HG02642 (cell line): ENCODE results near the gene SERPINA4.
"Not testable (repeated sequence)": the region's sequence is repeated elsewhere in the genome, so short reads cannot be mapped to it uniquely, and the experiment has no call there.

Experiments used
- ATAC-seq: cut with Tn5 transposase; IDR thresholded peaks from one replicate; pipeline ENCODE4 v1.9.1; 2021; ENCODE audit warnings: mild to moderate bottlenecking; ENCODE audit not compliant: unreplicated experiment, poor library complexity

The SERPINA4 gene

DNA sequence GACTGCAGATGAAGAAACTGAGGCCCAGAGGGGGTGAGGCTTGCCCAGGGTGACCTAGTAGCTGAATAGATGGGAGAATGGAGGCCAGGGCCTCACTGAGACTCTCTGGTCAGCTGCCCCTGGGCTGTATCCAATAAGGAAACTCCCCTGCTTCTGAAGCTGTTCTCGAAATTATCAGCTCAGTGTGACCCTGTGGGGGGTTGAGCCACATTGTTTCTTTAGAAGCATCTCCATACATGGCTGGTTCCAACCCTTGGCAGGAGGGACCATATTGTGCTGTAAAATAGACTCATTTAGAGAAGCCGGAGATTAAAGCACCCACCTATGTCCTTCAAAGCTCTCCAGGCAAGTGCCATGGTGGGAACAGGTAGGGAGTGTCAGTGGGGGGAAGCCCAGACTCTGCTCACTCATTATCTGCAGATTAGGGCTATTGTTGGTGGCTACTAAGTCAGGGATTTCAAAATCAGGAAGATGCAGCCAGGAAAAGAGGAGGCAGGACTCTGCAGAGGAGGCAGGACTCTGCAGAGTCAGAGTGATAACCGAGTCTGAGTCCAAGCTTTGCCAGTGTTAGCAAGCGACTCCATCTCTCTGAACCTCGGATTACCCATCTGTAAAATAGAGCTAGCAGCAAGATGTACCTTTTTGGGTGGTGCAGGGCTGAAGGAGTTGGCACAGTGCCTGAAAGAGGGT lies 23.5 kb downstream of the SERPINA4 start:
- no peak for ATAC-seq

DNA sequence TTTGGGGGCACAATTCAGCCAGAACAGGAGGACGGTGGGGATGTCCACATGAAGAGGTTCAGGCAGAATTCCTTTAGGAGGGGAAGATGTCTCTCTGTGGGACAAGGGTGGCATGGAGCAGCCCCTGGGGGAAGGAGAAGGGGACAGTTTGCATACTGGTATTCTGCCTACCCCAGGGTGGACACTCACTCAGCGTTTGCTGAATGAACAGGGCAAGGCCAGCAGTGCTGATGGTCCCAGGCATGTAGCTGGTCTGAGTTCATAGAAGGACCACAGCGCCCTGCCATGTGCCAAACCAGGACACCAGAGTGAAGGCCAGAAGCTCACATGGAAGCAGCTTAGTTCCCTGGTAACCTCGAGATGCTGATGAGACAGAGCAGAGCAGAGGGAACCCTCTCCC lies 25.4 kb downstream of the SERPINA4 start:
- no peak for ATAC-seq

DNA sequence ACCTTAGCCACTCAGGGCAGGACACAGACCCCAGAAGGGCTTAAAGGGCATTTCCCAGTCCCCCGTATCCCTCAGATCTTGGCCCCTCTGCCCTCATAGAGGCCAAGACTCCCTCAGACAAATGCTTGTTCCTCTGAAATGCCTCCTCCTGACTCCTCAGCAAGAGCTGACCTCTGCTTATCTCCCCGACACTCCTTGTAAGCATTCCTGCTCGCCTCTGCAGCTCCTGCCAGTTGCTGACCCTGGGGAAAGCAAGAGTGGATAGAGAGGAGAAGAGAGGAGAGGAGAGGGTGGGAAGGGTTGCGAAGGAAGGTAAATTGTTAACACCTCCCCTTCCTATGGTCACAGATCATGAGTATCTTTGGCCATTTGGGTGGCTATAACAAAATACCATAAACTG lies 27.1 kb downstream of the SERPINA4 start:
- no peak for ATAC-seq

GRCh38 chr14:94591073-94591472 lies 29.8 kb downstream of the SERPINA4 start:
- ATAC-seq = no peak

- ATAC-seq = no peak
These were observed 30.6 kb downstream of the SERPINA4 start for GRCh38 chr14:94591871-94592270.

DNA sequence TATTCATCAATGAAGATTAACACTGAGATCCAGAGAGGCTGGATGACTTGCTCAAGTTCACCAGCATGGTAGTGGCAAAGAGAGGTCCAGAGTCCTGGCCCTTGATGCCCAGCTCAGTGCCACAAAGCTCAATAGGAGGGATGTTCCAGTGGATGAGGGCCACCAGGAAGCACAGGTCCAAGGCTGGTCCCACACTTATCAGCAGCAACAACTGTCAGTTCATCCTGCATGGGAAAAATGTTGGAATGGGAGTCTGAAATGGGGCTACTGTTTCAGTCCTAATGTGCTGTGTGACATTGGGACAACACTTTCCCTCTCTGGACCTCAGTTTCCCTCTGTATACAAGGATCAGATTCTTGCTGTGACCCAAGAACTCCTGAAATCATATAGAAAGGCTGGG lies 31.2 kb downstream of the SERPINA4 start:
- no peak for ATAC-seq

DNA sequence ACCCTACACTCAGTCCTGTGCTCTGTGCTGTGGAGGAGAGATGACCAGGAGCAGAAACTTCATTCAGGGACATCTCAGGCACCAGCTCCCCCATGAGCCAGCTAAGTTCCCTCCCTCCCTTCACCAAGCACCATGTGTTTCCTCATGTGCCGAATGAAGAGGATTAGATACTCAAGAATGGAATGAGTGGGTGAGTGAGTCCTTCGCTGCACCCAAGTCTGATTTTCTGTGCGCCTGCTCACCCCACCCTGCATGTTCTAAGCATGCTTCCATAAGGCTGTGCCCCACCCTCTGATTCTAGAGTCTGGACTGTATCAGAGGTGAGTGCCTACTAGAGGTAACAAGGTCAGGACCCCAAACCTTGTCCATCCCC lies 32.1 kb downstream of the SERPINA4 start:
- ATAC-seq = no peak

DNA sequence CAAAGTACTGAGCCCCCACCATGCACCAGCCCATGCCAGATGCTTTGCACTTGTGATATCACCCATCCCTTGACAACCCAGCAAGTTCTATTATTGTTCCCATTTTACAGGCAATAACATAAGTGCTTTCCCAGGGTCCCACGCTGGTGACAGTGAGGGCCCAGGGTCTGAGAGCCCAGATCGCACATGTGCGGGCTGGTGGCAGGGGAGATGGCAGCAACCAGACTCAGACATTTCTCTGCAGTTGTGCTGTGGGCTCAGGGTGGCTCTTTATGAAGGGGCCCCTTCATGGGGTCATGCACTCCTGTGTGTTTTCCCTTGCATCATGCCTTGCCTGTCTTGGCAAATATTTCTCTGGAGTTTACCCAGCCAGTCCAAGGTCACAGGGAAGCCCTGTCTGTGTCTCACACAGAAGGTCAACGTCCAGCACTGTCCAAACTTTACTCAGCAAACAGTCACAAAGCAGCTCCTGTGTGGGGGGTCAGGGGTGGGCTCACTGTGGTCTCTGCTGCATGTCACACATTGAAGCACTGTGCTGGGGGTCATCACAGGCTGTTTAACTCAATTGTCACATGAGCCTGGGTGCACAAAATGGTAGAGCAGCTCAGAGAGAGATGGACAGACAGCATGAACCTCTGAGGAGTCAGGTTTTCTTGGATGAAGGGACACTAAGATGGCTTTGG lies 32.6 kb downstream of the SERPINA4 start:
- no peak for ATAC-seq

GRCh38 chr14:94594441-94594840 lies 33.2 kb downstream of the SERPINA4 start:
- ATAC-seq = no peak

DNA sequence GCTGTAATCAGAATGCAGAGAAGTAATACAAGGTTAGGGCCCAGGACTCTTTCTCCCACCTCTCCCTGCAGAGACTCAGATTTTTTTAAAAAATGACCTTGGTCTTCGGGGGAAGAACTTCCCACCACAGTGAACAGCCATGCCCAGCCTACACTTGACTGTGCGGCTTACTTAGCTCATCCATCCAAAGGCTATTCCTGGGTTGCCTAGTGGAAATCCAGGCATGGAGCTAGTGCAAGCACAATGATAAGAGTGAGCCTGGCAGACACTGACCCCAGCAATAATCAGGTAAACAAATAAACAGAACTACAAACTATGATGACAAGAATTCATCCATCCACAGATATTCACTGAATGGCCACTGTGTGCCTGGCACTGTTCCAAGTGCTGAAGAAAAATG lies 34.7 kb downstream of the SERPINA4 start:
- no peak for ATAC-seq

GRCh38 chr14:94596361-94596760 lies 35.1 kb downstream of the SERPINA4 start:
- ATAC-seq = no peak

DNA sequence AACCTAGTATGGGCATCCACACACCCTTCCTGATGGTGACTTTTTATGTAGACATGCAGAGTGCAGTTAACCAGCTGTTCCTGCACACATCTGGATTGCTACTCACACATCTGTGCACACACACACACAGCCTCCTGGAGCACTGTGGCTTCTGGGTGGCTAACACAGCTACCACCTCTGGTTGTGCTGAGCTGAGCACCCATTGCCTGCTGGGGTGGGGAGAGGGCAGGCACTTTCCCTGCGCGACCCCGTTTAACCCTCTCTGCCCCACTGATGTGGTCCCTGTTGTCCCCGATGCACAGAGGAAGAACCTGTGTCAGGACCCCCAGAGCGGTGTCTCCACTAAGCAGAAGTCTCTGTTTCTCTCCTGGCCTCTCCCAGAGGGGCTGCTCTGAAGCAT lies 36.5 kb downstream of the SERPINA4 start:
- no peak for ATAC-seq

DNA sequence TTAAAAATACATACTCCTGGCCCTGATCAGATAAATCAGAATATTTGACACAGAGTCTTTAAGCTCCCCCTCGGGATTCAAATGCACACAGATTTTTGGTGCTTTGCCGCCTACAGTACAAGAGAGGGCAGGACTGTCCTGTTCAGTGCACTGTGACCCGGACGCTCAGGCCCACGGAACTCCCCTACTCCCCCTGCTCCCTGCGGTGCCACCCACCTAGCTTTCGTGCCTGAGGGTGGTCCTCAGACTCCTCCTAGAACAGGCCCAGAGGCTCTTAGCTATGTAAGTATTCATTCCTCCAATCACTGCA lies 37.2 kb downstream of the SERPINA4 start:
- ATAC-seq = no peak

DNA sequence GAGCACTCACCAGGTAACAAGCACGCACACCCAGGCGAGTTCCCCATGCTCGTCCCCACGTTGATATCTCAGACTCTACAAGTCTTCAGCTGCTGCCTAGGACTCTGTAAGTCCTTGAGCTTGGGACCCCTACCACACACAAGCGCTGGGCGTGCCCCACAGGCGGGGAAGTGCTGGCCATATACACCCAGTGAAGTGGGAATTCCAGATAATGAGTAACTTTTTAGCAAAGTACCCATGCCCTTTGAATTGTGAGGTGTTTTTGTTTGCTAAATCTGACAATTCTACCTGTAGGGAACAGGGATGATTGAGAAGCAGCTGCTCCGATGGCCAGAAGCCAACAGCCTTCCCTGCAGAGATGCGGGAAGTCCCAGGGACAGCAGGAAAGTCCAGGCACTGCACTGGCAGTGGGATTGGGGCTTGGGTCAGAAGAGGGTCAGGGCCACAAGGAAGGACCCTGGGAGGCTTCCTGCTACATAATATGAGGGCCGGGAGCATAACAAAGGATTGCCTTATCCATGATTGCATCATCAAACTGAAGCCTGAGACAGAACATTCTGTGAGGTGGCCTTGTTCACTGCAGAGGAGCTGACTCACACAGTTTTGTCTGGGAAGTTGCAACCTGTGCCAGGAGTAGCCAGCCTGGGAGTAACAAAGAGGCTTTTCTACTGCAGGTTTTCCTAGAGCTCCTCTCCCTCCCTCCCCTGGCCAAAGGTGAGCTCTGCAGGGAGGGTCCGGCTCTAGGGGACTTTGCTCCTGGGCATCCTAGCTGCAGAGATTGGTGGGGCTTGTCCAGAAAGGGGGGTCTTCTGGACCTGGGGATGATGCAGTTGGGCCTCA lies 37.8 kb downstream of the SERPINA4 start:
- ATAC-seq = no peak

GRCh38 chr14:94599656-94600004 lies 38.4 kb downstream of the SERPINA4 start:
- no peak for ATAC-seq

DNA sequence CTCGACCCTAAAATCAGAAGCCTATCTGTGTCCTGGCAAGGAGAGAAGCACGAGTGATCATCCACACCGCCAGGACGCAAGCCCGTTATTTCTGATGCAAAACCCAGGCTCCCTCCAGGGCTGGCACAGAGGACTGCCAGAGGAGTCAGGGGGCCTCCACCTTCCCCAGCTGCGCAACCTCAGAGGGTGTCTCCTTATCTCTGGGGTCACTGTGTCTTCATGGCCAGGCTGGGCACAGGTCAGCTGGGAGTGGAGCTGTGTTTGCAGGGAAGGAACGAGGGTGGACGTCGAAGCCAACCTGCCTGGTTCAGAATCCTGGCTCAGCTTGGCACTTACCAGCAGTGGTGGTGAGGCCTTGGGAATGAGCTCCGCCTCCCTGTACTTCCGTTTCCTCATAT lies 38.9 kb downstream of the SERPINA4 start:
- no peak for ATAC-seq

DNA sequence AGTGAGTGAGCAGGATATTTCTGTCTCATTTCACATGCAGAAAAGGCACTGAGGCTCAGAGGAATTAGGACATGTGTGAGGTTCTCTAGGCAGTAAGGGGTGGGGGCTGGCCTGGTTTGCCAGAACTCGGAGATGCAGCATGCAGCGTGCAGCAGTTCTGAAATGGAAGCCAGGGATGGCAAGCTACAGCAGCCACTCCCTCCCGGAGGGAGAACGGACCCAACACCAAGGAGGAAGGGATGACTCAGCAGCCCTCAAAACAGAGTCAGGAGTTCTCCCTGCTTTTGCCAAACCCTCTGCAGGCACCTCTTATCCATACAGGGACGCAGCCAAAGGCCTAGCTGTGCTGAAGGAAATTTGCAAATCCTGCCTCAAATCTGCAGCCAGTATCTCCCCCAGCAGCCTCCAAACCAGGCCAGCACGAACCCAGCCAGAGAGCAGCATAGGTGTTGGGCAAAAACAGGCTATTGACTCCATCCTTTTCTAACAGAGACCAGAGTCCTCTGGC lies 40.7 kb downstream of the SERPINA4 start:
- no peak for ATAC-seq

- no peak for ATAC-seq
These were observed 41.5 kb downstream of the SERPINA4 start for GRCh38 chr14:94602722-94603121.

DNA sequence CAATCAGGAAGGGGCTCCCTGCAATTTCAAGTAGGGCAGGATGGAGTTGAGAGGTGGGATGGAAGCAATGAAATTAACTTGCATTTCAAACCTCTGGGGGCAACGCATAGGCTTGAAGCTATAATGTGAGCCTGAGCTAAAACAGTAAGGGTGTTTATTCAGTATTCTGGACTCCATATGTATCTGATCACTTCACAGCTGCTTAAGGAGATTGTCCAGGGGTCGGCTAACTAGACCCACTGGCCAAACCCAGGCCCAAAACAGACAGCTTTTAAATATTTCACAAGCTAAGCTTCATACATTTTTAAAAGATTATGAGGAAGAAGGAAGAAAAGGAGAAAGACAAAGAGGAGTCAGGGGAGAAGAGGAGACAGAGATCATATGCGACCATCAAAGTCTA lies 44.1 kb downstream of the SERPINA4 start:
- no peak for ATAC-seq

- not testable (repeated sequence) for ATAC-seq
These were observed 47.7 kb downstream of the SERPINA4 start for GRCh38 chr14:94608966-94609365.

DNA sequence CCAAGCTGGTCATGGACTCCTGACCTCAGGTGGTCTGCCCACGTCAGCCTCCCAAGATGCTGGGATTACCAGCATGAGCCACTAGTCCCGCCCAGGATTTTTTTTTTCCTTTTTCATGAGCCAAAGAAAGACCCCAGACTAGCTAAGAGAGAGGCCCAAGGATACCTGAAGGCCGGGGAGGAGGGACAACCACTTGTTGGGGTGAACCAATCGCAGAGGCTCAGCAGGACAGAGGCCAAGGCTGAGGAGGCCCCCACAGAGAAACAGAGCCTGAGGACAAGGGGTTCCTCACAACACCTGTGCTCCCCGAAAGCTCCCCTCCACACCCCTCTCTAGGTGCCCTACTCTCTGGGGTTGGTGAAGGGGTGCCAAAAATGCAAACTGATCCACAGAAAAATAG lies 49.9 kb downstream of the SERPINA4 start:
- ATAC-seq = no peak
